A673 (cell line): ENCODE results near the gene KEAP1.

Experiments
- CTCF ChIP-seq: fragments of 300-800, 200-600 bp; sonication (generic); conservative IDR thresholded peaks from 2 replicates; pipeline ENCODE4 v1.5.1; 2017; ENCODE audit warnings: low read depth, mild to moderate bottlenecking, antibody characterized with exemption, low read length, moderate library complexity, mixed read lengths
- EZH2 ChIP-seq: fragments of 200-600 bp; sonication (generic); IDR thresholded peaks from 2 replicates; pipeline ENCODE4 v1.6.1; 2017; ENCODE audit warnings: borderline replicate concordance, low read depth, mild to moderate bottlenecking, mixed read lengths, antibody characterized with exemption, low read length; ENCODE audit not compliant: poor library complexity, severe bottlenecking

GRCh38 chr19:10468133-10468532 is 35.0 kb downstream of the KEAP1 start:
- TF ChIP-seq EZH2 (no peak), CTCF (no peak)
